Keratinocyte (primary cell): ENCODE data around the gene CGB5.

Experiments
- EZH2 ChIP-seq: IDR thresholded peaks from one replicate; pipeline ENCODE4 v1.6.1; 2012; ENCODE audit warnings: inconsistent platforms, mild to moderate bottlenecking, low read length, moderate library complexity
- TF ChIP-seq, protein P1 (sequence below), 3 experiments: IDR thresholded peaks in 1 of 3; conservative IDR thresholded peaks in 1 of 3; optimal IDR thresholded peaks in 1 of 3; 2 replicates in 2 of 3; 3 replicates in 1 of 3; pipeline versions ENCODE3 to v1.5.1; 2011; ENCODE audit warnings: low read length in 3 of 3, mild to moderate bottlenecking in 3 of 3, moderate library complexity in 2 of 3, control low read depth in 1 of 3, inconsistent platforms in 1 of 3; ENCODE audit not compliant: insufficient read depth in 2 of 3; ENCODE audit errors: extremely low read depth in 1 of 3

DNA sequence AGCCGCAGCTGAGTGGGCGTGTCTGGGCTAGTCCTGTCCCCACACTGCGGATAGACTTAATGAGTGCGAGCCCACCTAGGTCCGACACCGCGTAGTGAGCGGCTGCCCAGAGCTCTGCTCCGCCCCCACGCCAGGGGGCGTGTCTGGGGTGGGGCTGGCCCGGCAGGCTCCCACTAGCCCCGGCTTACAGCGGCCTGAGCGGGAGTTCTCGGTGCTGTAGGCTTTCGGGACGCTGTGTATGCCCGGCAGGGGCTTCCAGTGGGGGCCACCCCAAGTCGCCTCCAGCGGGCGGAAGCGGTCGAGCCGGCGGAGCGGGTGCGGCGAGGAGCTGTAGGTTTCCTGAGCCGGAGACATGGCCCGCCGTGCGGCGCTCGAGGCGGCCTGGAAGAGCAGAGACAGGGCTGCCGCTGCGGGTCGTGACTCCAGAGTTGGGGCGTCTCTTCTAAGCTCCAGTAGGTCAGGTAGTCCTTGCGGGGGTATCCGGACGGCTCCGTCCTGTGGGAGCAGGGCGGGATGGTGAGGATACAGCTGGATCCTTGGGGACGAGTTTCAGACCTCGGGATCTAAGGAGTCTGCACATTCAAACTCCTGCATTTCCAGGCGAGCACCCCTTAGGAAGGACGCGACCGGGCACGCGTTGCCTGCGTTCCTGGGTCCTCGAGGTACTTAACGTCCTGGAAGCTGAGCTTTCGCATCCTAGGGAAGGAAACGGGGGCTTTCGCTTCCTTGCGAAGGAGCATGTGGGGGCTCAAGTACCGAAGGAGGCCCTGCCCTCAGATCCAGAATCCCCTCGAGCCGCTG lies 12.7 kb downstream of the CGB5 start:
- TF ChIP-seq, protein P1, sequence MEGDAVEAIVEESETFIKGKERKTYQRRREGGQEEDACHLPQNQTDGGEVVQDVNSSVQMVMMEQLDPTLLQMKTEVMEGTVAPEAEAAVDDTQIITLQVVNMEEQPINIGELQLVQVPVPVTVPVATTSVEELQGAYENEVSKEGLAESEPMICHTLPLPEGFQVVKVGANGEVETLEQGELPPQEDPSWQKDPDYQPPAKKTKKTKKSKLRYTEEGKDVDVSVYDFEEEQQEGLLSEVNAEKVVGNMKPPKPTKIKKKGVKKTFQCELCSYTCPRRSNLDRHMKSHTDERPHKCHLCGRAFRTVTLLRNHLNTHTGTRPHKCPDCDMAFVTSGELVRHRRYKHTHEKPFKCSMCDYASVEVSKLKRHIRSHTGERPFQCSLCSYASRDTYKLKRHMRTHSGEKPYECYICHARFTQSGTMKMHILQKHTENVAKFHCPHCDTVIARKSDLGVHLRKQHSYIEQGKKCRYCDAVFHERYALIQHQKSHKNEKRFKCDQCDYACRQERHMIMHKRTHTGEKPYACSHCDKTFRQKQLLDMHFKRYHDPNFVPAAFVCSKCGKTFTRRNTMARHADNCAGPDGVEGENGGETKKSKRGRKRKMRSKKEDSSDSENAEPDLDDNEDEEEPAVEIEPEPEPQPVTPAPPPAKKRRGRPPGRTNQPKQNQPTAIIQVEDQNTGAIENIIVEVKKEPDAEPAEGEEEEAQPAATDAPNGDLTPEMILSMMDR (optimal IDR thresholded peaks at IDR 0.05 in 1 of 3, IDR thresholded peaks at IDR 0.05 in 1 of 3, conservative IDR thresholded peaks at IDR 0.05 in 1 of 3; ENCODE audit: extremely low read depth in 1 of 3, insufficient read depth in 2 of 3, low read length in 3 of 3) = peak in 1 of 3 experiments; percentile 15
- no peak for TF ChIP-seq EZH2
